NCI-H1436 treated with DMSO at 0.1 percent for 48 hours (cell line): ENCODE results near the gene PPHLN1.
"Not testable (repeated sequence)": the region's sequence is repeated elsewhere in the genome, so short reads cannot be mapped to it uniquely, and the experiment has no call there.

Source experiments
- DNase-seq: peaks from one replicate; lab custom pipeline; 2025; lab: John Stamatoyannopoulos, UW

Gene PPHLN1

DNA sequence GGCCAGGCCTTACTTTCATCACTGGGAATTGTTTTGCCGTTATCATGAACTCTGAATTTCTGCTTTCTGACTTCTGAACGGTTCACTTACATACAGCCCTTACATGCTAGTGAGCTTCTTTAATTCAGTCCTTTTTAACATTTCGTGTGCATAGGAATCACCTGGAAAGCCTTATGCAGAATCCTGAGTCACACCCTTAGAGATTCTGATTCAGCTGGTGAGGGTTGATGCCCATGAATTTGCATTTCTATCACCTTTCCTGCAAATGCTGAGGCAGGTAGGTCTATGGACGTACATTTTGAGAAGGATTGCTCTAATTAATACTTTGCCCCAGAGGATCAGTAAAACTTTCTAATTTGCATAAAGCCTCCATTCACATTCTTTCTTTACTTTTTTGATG lies 44.0 kb downstream of the PPHLN1 start:
- no peak for DNase-seq

GRCh38 chr12:42372154-42372791 lies 46.3 kb downstream of the PPHLN1 start:
- DNase-seq, result no peak

- no peak for DNase-seq
These were observed 47.7 kb downstream of the PPHLN1 start for GRCh38 chr12:42373669-42374068.

DNA sequence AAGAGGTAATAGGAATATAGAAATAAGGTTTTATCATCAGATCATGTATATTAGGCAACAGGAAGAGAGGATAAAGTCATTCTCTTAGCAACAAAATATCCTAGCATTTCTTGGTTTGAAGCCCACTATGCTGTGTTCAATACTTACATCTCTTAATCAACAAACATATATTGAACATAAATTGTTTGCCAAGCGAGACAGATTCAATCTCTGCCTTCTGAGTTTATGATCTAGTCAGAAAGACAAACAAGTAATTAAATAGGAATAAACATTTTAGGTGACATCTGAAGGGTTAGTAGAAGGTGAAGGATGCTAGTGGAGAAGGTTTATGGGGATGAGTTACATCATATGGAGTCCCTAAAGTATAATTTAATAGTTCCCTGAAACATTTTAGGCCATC lies 54.8 kb downstream of the PPHLN1 start:
- no peak for DNase-seq

DNA sequence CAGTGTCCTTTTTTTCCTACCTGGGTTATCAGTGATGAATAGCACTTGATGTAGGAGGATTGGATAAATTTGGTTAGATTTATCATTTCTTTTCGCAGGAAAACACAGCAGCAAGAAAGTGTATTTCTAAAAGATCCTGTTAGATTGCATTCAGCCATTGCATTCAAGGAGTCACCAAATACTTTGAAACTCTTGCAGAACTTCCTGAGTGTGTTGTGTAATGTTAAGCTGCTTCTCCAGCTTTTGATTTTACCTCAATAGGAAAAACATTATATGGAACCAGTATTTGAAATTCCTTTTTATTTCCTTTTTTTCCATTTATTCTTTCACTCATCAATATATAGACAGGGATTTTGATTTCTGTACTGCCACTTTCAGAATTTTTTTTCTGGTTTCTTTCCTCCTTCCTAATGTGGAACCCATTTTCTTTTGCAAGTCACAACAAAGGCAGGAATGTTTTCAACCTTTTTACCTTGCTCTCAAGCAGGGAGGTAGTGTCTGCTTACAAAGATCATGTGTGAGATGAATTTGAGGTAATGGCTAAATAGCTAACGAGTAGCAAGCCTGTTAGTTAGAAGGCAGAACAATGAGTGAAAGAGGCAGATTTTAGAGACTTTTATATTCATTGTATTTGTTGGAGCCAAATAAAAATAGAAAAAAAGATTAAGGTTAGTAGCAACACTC lies 56.2 kb downstream of the PPHLN1 start:
- no peak for DNase-seq

GRCh38 chr12:42385326-42385841 lies 59.4 kb downstream of the PPHLN1 start:
- no peak for DNase-seq

DNA sequence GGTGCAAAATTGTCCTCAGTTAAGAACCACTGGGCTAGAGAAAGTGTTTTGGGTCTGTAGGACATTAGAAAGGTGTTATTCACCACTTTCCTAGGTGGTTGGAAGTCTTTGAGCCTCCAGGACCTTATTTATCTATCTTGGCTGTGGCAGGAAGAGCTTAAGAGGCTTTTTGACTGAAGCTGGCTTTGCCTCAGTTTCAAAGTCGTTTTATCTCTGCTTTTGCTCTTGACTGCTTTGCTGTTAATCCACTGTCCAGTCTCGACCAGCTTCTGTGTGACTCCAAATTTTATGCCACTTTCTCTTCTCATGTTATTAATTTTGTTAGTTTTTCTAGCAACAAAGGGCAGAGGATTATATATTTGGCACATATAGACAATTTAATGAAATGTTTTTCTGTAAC lies 60.3 kb downstream of the PPHLN1 start:
- DNase-seq, result no peak

DNA sequence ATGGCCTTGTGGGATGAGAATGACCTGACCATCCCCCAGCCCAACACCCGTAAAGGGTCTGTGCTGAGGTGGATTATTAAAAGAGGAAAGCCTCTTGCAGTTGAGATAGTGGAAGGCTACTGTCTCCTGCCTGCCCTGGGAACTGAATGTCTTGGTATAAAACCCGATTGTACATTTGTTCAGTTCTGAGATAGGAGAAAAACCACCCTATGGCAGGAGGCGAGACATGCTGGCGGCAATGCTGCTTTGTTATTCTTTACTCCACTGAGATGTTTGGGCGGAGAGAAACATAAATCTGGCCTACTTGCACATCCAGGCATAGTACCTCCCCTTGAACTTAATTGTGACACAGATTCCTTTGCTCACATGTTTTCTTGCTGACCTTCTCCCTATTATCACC lies 62.1 kb downstream of the PPHLN1 start:
- not testable (repeated sequence) for DNase-seq

GRCh38 chr12:42394429-42394828 lies 68.5 kb downstream of the PPHLN1 start:
- no peak for DNase-seq

DNA sequence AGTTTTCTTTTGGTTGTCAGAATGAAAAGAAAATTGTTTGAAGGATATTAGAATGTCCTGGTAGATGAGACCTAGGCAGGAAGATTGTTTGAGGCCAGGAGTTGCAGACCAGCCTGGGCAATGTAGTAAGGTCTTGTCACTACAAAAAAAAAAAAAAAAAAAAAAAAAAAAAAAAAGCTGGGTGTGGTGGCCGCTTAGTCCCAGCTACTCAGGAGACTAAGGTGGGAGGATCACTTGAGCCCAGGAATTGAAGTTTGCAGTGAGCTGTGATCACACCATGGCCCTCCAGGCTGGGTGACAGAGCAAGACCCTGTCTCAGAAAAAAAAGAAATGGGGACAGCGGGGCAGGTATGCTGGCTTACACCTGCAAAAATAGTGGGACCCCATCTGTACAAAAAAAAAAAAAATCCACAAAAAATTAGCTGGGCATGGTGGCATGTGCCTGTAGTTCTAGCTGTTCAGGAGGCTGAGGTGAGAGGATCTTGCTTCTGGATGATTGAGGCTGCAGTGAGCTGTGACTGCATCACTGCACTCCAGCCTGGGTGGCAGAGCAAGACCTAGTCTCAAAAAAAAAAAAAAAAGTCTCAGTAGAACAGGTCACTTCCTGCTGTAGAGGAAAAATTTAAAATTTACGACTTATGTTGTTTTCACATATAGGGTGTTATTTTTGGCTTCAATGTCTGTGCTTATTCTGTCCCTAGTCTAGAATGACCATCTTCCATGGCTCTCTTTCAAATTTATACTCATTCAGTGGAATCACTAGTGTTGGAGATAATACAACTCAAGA lies 70.7 kb downstream of the PPHLN1 start:
- no peak for DNase-seq

- no peak for DNase-seq
These were observed 76.9 kb downstream of the PPHLN1 start for GRCh38 chr12:42402821-42403411.

GRCh38 chr12:42407306-42407705 lies 81.3 kb downstream of the PPHLN1 start:
- no peak for DNase-seq

GRCh38 chr12:42409471-42409870 lies 83.5 kb downstream of the PPHLN1 start:
- DNase-seq, result no peak

GRCh38 chr12:42410340-42410739 lies 84.4 kb downstream of the PPHLN1 start:
- no peak for DNase-seq

- DNase-seq, result no peak
These were observed 94.4 kb downstream of the PPHLN1 start for GRCh38 chr12:42420395-42420794.

- no peak for DNase-seq
These were observed 96.1 kb downstream of the PPHLN1 start for GRCh38 chr12:42421844-42422779.

DNA sequence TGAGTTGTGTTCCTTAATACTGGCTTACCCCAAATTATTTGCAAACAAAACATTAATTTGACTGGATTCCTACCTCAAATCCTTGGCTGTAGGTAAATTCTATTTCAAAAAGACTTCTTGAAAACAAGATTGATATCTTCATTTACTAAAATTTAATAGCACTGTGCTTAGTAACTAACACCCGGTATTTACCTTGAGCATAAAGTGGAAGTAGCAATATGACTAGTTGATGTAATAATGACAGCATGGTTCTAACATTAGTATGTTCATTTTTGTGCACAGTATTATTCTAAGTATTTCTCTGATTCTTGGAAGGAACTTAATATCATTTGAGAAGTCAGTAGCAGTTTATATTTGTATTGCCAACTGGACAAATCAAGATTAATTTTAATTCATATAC lies 96.8 kb downstream of the PPHLN1 start:
- DNase-seq, result no peak

- no peak for DNase-seq
These were observed 100.8 kb downstream of the PPHLN1 start for GRCh38 chr12:42426746-42427145.

GRCh38 chr12:42428850-42429249 lies 102.9 kb downstream of the PPHLN1 start:
- no peak for DNase-seq

GRCh38 chr12:42432517-42433140 lies 106.7 kb downstream of the PPHLN1 start:
- DNase-seq, result no peak

GRCh38 chr12:42440608-42441007 lies 114.6 kb downstream of the PPHLN1 start:
- DNase-seq, result no peak
